GM10248 (cell line): ENCODE measurements around the gene SLC44A5.

Source experiments
- CTCF ChIA-PET: fragments of 300-600 bp; sonication (Branson Sonifier 250); formaldehyde crosslinking; extraction: SDS; loops from one replicate; lab custom pipeline; 2021; ENCODE audit warnings: antibody characterized with exemption; lab: Yijun Ruan, JAX
- POLR2A ChIA-PET: fragments of 350-650 bp; sonication (Branson Sonifier 250); formaldehyde crosslinking; extraction: SDS; loops from one replicate; lab custom pipeline; 2020; ENCODE audit warnings: antibody characterized with exemption; lab: Yijun Ruan, JAX
- DNase-seq: peaks from one replicate; pipeline ENCODE4 v3.0.0; 2012; ENCODE audit errors: extremely low spot score
- CTCF ChIP-seq: IDR thresholded peaks from 2 replicates; pipeline ENCODE4 v1.5.1; 2012; ENCODE audit warnings: mild to moderate bottlenecking, low read depth; ENCODE audit errors: extremely low read depth, missing control alignments, control extremely low read depth

SLC44A5 gene

GRCh38 chr1:75632350-75632949, 21.5 kb upstream of the SLC44A5 start:
- peak; percentile 15 for DNase-seq
- CTCF ChIA-PET: interaction anchor here (0.6 to 3.9 kb wide), 17 partner anchors 10 to 409 kb away, joined by 3 to 31 read pairs (median 4); partner anchors contain the start of gene SLC44A5
- peak; percentile 73 for TF ChIP-seq CTCF
- POLR2A ChIA-PET: no interaction called here

GRCh38 chr1:75630998-75631397, 20.1 kb upstream of the SLC44A5 start:
- DNase-seq: no peak
- POLR2A ChIA-PET: no interaction called here
- no peak for TF ChIP-seq CTCF
- CTCF ChIA-PET: interaction anchor here (1.1 to 3.9 kb wide), 8 partner anchors 10 to 408 kb away, joined by 3 to 31 read pairs (median 6); partner anchors contain the start of gene SLC44A5

GRCh38 chr1:75630004-75630594, 19.2 kb upstream of the SLC44A5 start:
- no peak for TF ChIP-seq CTCF
- ChIA-PET POLR2A (no interaction called here), CTCF (interaction anchor here (0.8 to 3.9 kb wide), 3 partner anchors 365 to 397 kb away, joined by 3 to 18 read pairs (median 9); no protein-coding TSS in a partner anchor)
- DNase-seq: no peak

GRCh38 chr1:75625795-75626194, 14.9 kb upstream of the SLC44A5 start:
- ChIA-PET CTCF (interaction anchor here (1.2 to 1.5 kb wide), 2 partner anchors 10 to 360 kb away, joined by 4 to 5 read pairs; no protein-coding TSS in a partner anchor), POLR2A (no interaction called here)
- no peak for DNase-seq
- TF ChIP-seq CTCF: no peak

GRCh38 chr1:75618382-75618781, 7.5 kb upstream of the SLC44A5 start:
- ChIA-PET POLR2A (no interaction called here), CTCF (no interaction called here)
- no peak for TF ChIP-seq CTCF
- DNase-seq: no peak

- no peak for TF ChIP-seq CTCF
- DNase-seq: peak; percentile 3
- POLR2A ChIA-PET: no interaction called here
- CTCF ChIA-PET: interaction anchor here (1.0 to 1.6 kb wide), 5 partner anchors 9 to 351 kb away, joined by 3 to 5 read pairs (median 4); no protein-coding TSS in a partner anchor
These were observed 5.8 kb upstream of the SLC44A5 start for GRCh38 chr1:75616436-75617433.
